CD4-positive, alpha-beta T cell (primary cell): ENCODE results near the gene FNDC3A. TPM values are rescaled to one million over a fixed set of nuclear protein-coding genes. Genes with fewer than 3 reads are reported as not detected.
A peak's percentile ranks its signal among the peaks of the same experiment; 100 is the strongest.

Source experiments
- ATAC-seq: fragments of 200-7000 bp; cut with Tn5 transposase; one replicate; pipeline ENCODE4 v1.10.0; 2022; ENCODE audit warnings: mild to moderate bottlenecking; ENCODE audit not compliant: poor library complexity
- CTCF ChIA-PET: fragments of 350-600 bp; sonication (Branson Sonifier 250); formaldehyde crosslinking; loops from one replicate; lab custom pipeline; 2021; ENCODE audit warnings: antibody characterized with exemption, inconsistent platforms; lab: Charles Lee
- POLR2A ChIA-PET: fragments of 350-600 bp; sonication (Branson Sonifier 250); formaldehyde crosslinking; loops from one replicate; lab custom pipeline; 2021; ENCODE audit warnings: antibody characterized with exemption, inconsistent platforms; lab: Charles Lee
- DNase-seq, 14 experiments: peaks; one replicate each; pipeline ENCODE4 v3.0.0-alpha.2; 2013 to 2020; ENCODE audit warnings: mixed read lengths in 2 of 14
- H3K27ac ChIP-seq, 2 donors: one replicate each; pipeline versions ENCODE4 v1.5.1 to v1.7.0; 2013; ENCODE audit warnings: low read length in 2 of 2, low read depth in 1 of 2, mild to moderate bottlenecking in 1 of 2
- H3K27me3 ChIP-seq, 2 experiments: 1 replicate in 1 of 2; 2 replicates in 1 of 2; pipeline versions ENCODE4 v1.6.1 to v1.7.0; 2013; ENCODE audit warnings: low read length in 2 of 2, control low read depth in 1 of 2, mild to moderate bottlenecking in 1 of 2, moderate library complexity in 1 of 2; ENCODE audit not compliant: insufficient read depth in 2 of 2, control insufficient read depth in 1 of 2
- H3K36me3 ChIP-seq: one replicate; pipeline ENCODE4 v1.6.1; 2013; ENCODE audit warnings: low read length, control low read depth; ENCODE audit not compliant: insufficient read depth
- H3K4me1 ChIP-seq: one replicate; pipeline ENCODE4 v1.6.1; 2013; ENCODE audit warnings: low read length, control low read depth; ENCODE audit not compliant: insufficient read depth
- H3K4me3 ChIP-seq: one replicate; pipeline ENCODE4 v1.5.1; 2013; ENCODE audit warnings: mild to moderate bottlenecking, low read length, moderate library complexity
- H3K9me3 ChIP-seq, 2 experiments: 1 replicate in 1 of 2; 2 replicates in 1 of 2; pipeline versions ENCODE4 v1.6.1 to v1.7.0; 2013; ENCODE audit warnings: low read length in 2 of 2, mild to moderate bottlenecking in 2 of 2, control low read depth in 1 of 2, moderate library complexity in 1 of 2; ENCODE audit not compliant: control insufficient read depth in 1 of 2, insufficient read depth in 1 of 2
- H3K27ac Mint-ChIP-seq: one replicate; pipeline ENCODE4 v1.8.0; 2020; ENCODE audit warnings: mixed read lengths
- H3K27me3 Mint-ChIP-seq: one replicate; pipeline ENCODE4 v1.8.0; 2021; ENCODE audit warnings: mixed read lengths
- H3K36me3 Mint-ChIP-seq: one replicate; pipeline ENCODE4 v1.8.0; 2021; ENCODE audit warnings: low read depth, mixed read lengths
- H3K4me1 Mint-ChIP-seq: one replicate; pipeline ENCODE4 v1.8.0; 2021; ENCODE audit warnings: low read depth, mixed read lengths
- H3K4me3 Mint-ChIP-seq: one replicate; pipeline ENCODE4 v1.8.0; 2020; ENCODE audit warnings: mild to moderate bottlenecking, mixed read lengths
- H3K9me3 Mint-ChIP-seq: one replicate; pipeline ENCODE4 v1.8.0; 2020; ENCODE audit warnings: mixed read lengths
- intact Hi-C, 2 experiments: fragments of 100-400 bp; cut with DNase I in 1 of 2; cut with micrococcal nuclease in 1 of 2; formaldehyde crosslinking; loops; one replicate each; pipeline versions ENCODE4 v1.15.1 to v1.9.0; 2023 to 2025; cut with DNase I, micrococcal nuclease
- total RNA-seq, 174 experiments: library from RNA in 2 of 174; stranded (reverse) in 2 of 174; gene quantifications; one replicate each; pipeline ENCODE4 v1.2.3 and lab custom pipeline; 2021 to 2026
- TF ChIP-seq, protein P1 (sequence below): fragments of 200-600 bp; IDR thresholded peaks from one replicate; pipeline ENCODE4 v1.8.0; 2022; ENCODE audit warnings: antibody characterized with exemption, mild to moderate bottlenecking

FNDC3A gene
- total RNA-seq, 2 experiments from 2014 or later, result 27.7 to 28.6 TPM

DNA sequence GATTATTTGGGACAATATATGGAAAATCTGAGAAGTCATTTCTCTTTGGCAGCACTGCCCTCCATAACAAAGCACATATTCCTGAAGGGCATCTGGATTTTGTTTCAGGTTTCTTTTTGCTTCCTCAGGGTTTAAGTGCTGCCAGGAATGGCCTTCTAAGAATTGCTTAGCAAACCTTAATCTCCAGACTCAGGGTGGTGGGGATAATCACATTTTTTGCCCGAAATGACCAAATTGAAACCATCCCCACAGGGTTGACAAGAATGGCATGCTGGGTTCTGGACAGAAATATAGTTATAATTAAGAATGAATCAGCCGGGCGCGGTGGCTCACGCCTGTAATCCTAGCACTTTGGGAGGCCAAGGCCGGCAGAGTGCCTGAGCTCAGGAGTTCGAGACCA is 265.6 kb downstream of the FNDC3A start:
- Mint-ChIP-seq H3K4me3 (no peak overlapping the region), H3K4me1 (no peaks in the 10 kb centered on the region), H3K36me3 (no peaks in the 10 kb centered on the region), H3K27me3 (peaks cover 7% of the 10 kb centered on the region), H3K27ac (no peak overlapping the region), H3K9me3 (no peaks in the 10 kb centered on the region)
- CTCF ChIA-PET, result no interaction called here
- no peak overlapping the region for H3K4me3 ChIP-seq
- POLR2A ChIA-PET, result no interaction called here
- H3K4me1 ChIP-seq, result no peaks in the 10 kb centered on the region
- TF ChIP-seq, protein P1, sequence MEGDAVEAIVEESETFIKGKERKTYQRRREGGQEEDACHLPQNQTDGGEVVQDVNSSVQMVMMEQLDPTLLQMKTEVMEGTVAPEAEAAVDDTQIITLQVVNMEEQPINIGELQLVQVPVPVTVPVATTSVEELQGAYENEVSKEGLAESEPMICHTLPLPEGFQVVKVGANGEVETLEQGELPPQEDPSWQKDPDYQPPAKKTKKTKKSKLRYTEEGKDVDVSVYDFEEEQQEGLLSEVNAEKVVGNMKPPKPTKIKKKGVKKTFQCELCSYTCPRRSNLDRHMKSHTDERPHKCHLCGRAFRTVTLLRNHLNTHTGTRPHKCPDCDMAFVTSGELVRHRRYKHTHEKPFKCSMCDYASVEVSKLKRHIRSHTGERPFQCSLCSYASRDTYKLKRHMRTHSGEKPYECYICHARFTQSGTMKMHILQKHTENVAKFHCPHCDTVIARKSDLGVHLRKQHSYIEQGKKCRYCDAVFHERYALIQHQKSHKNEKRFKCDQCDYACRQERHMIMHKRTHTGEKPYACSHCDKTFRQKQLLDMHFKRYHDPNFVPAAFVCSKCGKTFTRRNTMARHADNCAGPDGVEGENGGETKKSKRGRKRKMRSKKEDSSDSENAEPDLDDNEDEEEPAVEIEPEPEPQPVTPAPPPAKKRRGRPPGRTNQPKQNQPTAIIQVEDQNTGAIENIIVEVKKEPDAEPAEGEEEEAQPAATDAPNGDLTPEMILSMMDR, result no peak
- DNase-seq (no peak), ATAC-seq (no peak)
- no peak overlapping the region for H3K27ac ChIP-seq
- peaks cover 0 to 7% of the 10 kb centered on the region in 2 experiments for H3K27me3 ChIP-seq
- H3K36me3 ChIP-seq, result no peaks in the 10 kb centered on the region
- intact Hi-C loops, result loop anchor here (2.0 to 5.0 kb wide), 2 partner anchors 40 to 366 kb away; no protein-coding TSS in a partner anchor
- no peaks in the 10 kb centered on the region for H3K9me3 ChIP-seq

DNA sequence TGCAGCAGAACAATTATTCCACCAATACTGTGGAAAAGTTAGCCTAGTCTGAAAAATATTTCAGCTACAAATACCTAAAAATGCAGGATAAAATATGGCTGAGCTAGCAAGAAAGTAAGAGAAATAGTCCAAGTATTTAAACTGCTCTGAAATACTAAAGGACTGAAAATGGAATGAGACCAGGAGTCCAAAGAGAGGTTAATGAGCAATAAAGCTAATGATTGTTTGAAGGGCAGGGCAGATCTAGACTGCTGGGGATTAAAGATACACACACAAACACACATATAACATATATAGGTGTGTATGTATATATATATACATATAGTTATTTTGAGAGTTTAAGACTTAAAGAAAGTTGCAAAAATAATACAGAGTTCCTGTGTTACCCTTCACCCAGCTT is 269.4 kb downstream of the FNDC3A start:
- Mint-ChIP-seq H3K36me3 (peaks cover 20% of the 10 kb centered on the region), H3K4me1 (peaks cover 25% of the 10 kb centered on the region), H3K27ac (no peak overlapping the region), H3K27me3 (peaks cover 7% of the 10 kb centered on the region), H3K4me3 (peak overlapping the region; percentile 6), H3K9me3 (no peaks in the 10 kb centered on the region)
- ChIA-PET CTCF (interaction anchor here (0.9 to 1.3 kb wide), 2 partner anchors 20 to 36 kb away, joined by 3 to 5 read pairs; no protein-coding TSS in a partner anchor), POLR2A (interaction anchor here (1.3 kb wide), 1 partner anchor 19 kb away, joined by 4 read pairs; no protein-coding TSS in a partner anchor)
- no peaks in the 10 kb centered on the region for H3K36me3 ChIP-seq
- ATAC-seq (no peak), DNase-seq (no peak)
- H3K4me1 ChIP-seq, result peaks cover 16% of the 10 kb centered on the region
- H3K27me3 ChIP-seq, result peaks cover 0 to 7% of the 10 kb centered on the region in 2 experiments
- TF ChIP-seq, protein P1, result no peak
- no peaks in the 10 kb centered on the region for H3K9me3 ChIP-seq
- H3K27ac ChIP-seq, result no peak overlapping the region
- H3K4me3 ChIP-seq, result no peak overlapping the region
- intact Hi-C loops, result no loop called here

DNA sequence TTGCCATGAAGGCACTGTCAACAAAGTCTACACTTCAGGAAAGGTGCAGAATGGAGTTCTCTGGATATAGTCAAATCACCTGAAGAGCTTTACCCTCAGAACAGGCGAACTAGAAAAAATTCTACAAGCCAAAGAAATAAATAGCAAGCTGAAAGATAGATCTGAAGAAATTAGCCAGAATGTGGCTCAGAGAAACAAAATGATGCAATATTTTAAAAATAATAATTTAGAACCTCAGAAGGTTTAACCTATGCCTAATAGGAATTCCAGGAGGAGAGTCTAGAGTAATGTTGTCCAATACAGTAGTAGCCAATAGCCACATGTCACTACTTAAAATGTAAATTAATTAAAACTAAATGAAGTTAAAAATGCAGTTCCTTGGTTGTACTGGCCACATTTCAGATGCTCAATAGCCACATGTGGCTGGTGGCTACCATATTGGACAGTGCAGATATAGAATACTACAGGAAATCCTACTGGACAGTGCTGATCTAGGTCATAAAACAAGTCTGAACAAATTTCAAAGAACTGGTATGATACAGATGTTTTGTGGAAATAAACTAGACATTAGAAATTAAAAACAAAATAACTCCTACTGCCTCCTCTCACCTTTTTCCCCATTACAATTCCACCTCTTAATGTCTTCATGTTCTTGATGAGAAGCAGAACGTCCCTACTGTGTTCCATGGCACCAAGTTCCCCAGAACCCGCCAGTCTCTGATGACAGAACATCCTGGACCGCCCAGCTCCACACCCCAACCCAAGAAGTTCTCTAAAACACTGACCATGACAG is 271.3 kb downstream of the FNDC3A start:
- ATAC-seq, result peak; percentile 30
- Histone ChIP-seq H3K4me1 (peaks cover 21% of the 10 kb centered on the region), H3K27me3 (peaks cover 0 to 3% of the 10 kb centered on the region in 2 experiments), H3K36me3 (no peaks in the 10 kb centered on the region), H3K27ac (peak overlapping the region; percentile 36 to 85), H3K9me3 (no peaks in the 10 kb centered on the region), H3K4me3 (peak overlapping the region; percentile 65)
- Mint-ChIP-seq H3K4me3 (peak overlapping the region; percentile 93), H3K27ac (peak overlapping the region; percentile 95), H3K9me3 (no peaks in the 10 kb centered on the region), H3K4me1 (peaks cover 42% of the 10 kb centered on the region), H3K27me3 (peaks cover 7% of the 10 kb centered on the region), H3K36me3 (peaks cover 22% of the 10 kb centered on the region)
- CTCF ChIA-PET, result interaction anchor here (1.5 kb wide), 1 partner anchor 35 kb away, joined by 4 read pairs; no protein-coding TSS in a partner anchor
- POLR2A ChIA-PET, result interaction anchor here (0.5 to 2.9 kb wide), 8 partner anchors 11 to 1209 kb away, joined by 3 to 26 read pairs (median 5); partner anchors contain the start of genes CAB39L, FNDC3A, NUDT15 and RCBTB2
- TF ChIP-seq, protein P1, result no peak
- intact Hi-C loops, result no loop called here
- peak in 1 of 14 experiments; percentile 8 for DNase-seq
